Measurements from ENCODE around the gene IQCK.

GRCh38 chr16:19743816-19744159, 25.7 kb downstream of the IQCK start:
- TF ChIP-seq CTCF (tag by site-specific recombination; IDR thresholded peaks at IDR 0.05) (no peak), ZNF311 (tag by site-specific recombination; IDR thresholded peaks at IDR 0.05; ENCODE audit: borderline replicate concordance) (no peak), ZNF362 (tag by site-specific recombination; IDR thresholded peaks at IDR 0.05) (no peak), ZFHX2 (tag by site-specific recombination; conservative IDR thresholded peaks at IDR 0.05) (peak; percentile 76), ZNF423 (tag by site-specific recombination; IDR thresholded peaks at IDR 0.05) (no peak), ZNF513 (tag by site-specific recombination; IDR thresholded peaks at IDR 0.05) (no peak), INSM2 (tag by site-specific recombination; IDR thresholded peaks at IDR 0.05) (no peak), ZNF777 (tag by site-specific recombination; IDR thresholded peaks at IDR 0.05; ENCODE audit: borderline replicate concordance) (no peak)
- TF ChIP-seq, protein P1, sequence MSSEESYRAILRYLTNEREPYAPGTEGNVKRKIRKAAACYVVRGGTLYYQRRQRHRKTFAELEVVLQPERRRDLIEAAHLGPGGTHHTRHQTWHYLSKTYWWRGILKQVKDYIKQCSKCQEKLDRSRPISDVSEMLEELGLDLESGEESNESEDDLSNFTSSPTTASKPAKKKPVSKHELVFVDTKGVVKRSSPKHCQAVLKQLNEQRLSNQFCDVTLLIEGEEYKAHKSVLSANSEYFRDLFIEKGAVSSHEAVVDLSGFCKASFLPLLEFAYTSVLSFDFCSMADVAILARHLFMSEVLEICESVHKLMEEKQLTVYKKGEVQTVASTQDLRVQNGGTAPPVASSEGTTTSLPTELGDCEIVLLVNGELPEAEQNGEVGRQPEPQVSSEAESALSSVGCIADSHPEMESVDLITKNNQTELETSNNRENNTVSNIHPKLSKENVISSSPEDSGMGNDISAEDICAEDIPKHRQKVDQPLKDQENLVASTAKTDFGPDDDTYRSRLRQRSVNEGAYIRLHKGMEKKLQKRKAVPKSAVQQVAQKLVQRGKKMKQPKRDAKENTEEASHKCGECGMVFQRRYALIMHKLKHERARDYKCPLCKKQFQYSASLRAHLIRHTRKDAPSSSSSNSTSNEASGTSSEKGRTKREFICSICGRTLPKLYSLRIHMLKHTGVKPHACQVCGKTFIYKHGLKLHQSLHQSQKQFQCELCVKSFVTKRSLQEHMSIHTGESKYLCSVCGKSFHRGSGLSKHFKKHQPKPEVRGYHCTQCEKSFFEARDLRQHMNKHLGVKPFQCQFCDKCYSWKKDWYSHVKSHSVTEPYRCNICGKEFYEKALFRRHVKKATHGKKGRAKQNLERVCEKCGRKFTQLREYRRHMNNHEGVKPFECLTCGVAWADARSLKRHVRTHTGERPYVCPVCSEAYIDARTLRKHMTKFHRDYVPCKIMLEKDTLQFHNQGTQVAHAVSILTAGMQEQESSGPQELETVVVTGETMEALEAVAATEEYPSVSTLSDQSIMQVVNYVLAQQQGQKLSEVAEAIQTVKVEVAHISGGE (tag by site-specific recombination; conservative IDR thresholded peaks at IDR 0.05; ENCODE audit: low read depth) = no peak

All from HEK293 (cell line).